ENCODE results near the gene SYNDIG1L.

GRCh38 chr14:74413627-74414026 is 12.4 kb downstream of the SYNDIG1L start:
- no peak for TF ChIP-seq CTCF (IDR thresholded peaks at IDR 0.05; ENCODE audit: low read depth, low read length)
- no peak for TF ChIP-seq POLR2A (IDR thresholded peaks at IDR 0.05; ENCODE audit: extremely low read depth, insufficient read length)
- TF ChIP-seq MYC (IDR thresholded peaks at IDR 0.05; ENCODE audit: low read depth, low read length), result no peak
- TF ChIP-seq MAX (IDR thresholded peaks at IDR 0.05; ENCODE audit: low read depth, low read length), result no peak

Data from NB4 (cell line).